ENCODE data around the gene SBF2.

The SBF2 gene

GRCh38 chr11:10066441-10066840 is 227.6 kb downstream of the SBF2 start:
- no peaks in the 10 kb centered on the region for H3K36me3 ChIP-seq
- no peak overlapping the region for H3K4me3 ChIP-seq (ENCODE audit: low read depth, low read length)
- H3K27ac ChIP-seq = no peak overlapping the region
- no peak for TF ChIP-seq CTCF (IDR thresholded peaks at IDR 0.05; ENCODE audit: low read depth, low read length)
- H3K27me3 ChIP-seq (ENCODE audit: insufficient read depth, low read depth, severe bottlenecking) = no peaks in the 10 kb centered on the region
- H3K9me3 ChIP-seq (ENCODE audit: severe bottlenecking) = no peaks in the 10 kb centered on the region
- DNase-seq = no peak

DNA sequence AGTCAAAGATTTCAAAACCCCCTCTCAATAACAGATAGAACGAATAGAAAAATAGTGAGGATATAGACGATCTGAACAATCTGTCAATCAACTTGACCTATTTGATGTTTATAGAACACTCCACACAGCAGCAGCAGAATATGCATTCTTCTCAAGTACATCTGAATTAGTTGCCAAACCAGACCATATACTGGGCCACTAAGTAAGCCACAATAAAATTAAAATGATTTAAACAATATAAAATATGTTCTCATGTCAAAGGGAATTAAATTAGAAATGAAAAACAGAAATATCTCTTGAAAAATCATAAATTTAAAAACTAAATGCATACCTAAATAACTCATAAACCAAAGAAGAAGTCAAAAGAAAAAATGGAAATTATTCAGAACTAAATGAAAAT is 229.2 kb downstream of the SBF2 start:
- no peak for TF ChIP-seq CTCF (IDR thresholded peaks at IDR 0.05; ENCODE audit: low read depth, low read length)
- Histone ChIP-seq H3K9me3 (ENCODE audit: severe bottlenecking) (no peaks in the 10 kb centered on the region), H3K27me3 (ENCODE audit: insufficient read depth, low read depth, severe bottlenecking) (no peaks in the 10 kb centered on the region), H3K4me3 (ENCODE audit: low read depth, low read length) (no peak overlapping the region), H3K36me3 (no peaks in the 10 kb centered on the region), H3K27ac (no peak overlapping the region)
- no peak for DNase-seq

GRCh38 chr11:10058356-10058755 is 235.7 kb downstream of the SBF2 start:
- H3K4me3 ChIP-seq (ENCODE audit: low read depth, low read length) = no peak overlapping the region
- no peak for DNase-seq
- no peak overlapping the region for H3K27ac ChIP-seq
- TF ChIP-seq CTCF (IDR thresholded peaks at IDR 0.05; ENCODE audit: low read depth, low read length) = no peak
- H3K36me3 ChIP-seq = no peaks in the 10 kb centered on the region
- H3K27me3 ChIP-seq (ENCODE audit: insufficient read depth, low read depth, severe bottlenecking) = no peaks in the 10 kb centered on the region
- no peaks in the 10 kb centered on the region for H3K9me3 ChIP-seq (ENCODE audit: severe bottlenecking)

- Histone ChIP-seq H3K27ac (no peak overlapping the region), H3K27me3 (ENCODE audit: insufficient read depth, low read depth, severe bottlenecking) (no peaks in the 10 kb centered on the region), H3K36me3 (no peaks in the 10 kb centered on the region), H3K4me3 (ENCODE audit: low read depth, low read length) (no peak overlapping the region), H3K9me3 (ENCODE audit: severe bottlenecking) (no peaks in the 10 kb centered on the region)
- TF ChIP-seq CTCF (IDR thresholded peaks at IDR 0.05; ENCODE audit: low read depth, low read length) = no peak
- DNase-seq = no peak
These were observed 242.0 kb downstream of the SBF2 start for GRCh38 chr11:10051868-10052586.

- no peak overlapping the region for H3K4me3 ChIP-seq (ENCODE audit: low read depth, low read length)
- no peak for TF ChIP-seq CTCF (IDR thresholded peaks at IDR 0.05; ENCODE audit: low read depth, low read length)
- no peaks in the 10 kb centered on the region for H3K27me3 ChIP-seq (ENCODE audit: insufficient read depth, low read depth, severe bottlenecking)
- no peak overlapping the region for H3K27ac ChIP-seq
- no peaks in the 10 kb centered on the region for H3K9me3 ChIP-seq (ENCODE audit: severe bottlenecking)
- DNase-seq = no peak
- H3K36me3 ChIP-seq = no peaks in the 10 kb centered on the region
These were observed 243.5 kb downstream of the SBF2 start for GRCh38 chr11:10050561-10050960.

GRCh38 chr11:10049756-10050155 is 244.3 kb downstream of the SBF2 start:
- no peak overlapping the region for H3K4me3 ChIP-seq (ENCODE audit: low read depth, low read length)
- H3K27ac ChIP-seq = no peak overlapping the region
- TF ChIP-seq CTCF (IDR thresholded peaks at IDR 0.05; ENCODE audit: low read depth, low read length) = no peak
- H3K36me3 ChIP-seq = no peaks in the 10 kb centered on the region
- DNase-seq = no peak
- peaks cover 1% of the 10 kb centered on the region for H3K9me3 ChIP-seq (ENCODE audit: severe bottlenecking)
- no peaks in the 10 kb centered on the region for H3K27me3 ChIP-seq (ENCODE audit: insufficient read depth, low read depth, severe bottlenecking)

All from WERI-Rb-1 (cell line).